ENCODE data around the gene FHOD3. TPM values are rescaled to one million over a fixed set of nuclear protein-coding genes. Genes with fewer than 3 reads are reported as not detected.

Gene FHOD3
- total and polyA plus RNA-seq, 10 donors = 1.2 to 2.7 (median 1.9) TPM

DNA sequence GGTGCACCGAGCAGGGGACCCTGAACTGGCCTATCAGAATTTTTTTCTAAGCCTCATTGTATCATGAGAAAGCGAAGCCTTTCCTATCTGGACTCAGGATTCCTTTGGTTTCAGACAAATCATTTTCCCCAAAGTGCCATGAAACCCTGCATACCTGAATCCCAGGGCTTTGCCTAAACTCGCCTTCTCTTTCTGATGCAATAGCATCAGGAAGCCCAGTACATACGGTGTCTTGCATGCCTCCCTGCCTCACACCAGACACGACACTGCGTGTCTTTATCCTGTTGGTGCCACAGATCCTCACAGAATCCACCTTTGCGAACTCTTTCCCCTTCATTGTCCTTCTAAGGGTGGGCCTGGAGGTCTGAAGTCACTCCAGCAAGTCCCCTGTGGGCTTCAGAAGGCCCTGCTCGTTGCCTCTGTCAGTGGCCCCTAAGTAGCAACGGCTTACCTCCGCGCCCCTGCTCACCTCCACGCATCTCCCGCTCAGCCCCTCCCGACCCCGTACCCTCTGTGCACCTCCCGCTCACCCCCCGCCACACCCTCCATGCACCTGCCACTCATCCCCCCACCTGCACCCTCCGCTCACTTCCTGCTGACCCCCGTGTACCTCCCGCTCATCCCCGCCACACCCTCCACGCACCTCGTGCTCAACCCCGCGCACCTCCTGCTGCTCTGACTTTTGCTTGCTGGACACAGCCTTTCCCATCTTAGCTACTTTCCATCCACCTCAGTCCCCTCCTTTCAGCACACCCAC, 447.9 kb downstream of the FHOD3 start:
- H3K4me3 ChIP-seq = no peak overlapping the region
- no peak overlapping the region for H3K27ac ChIP-seq
- H3K27me3 ChIP-seq (replicated peaks in 1 of 7) = no peaks in the 10 kb centered on the region
- H3K36me3 ChIP-seq = no peaks in the 10 kb centered on the region
- TF ChIP-seq POLR2AphosphoS5 (IDR thresholded peaks at IDR 0.05) (no peak), POLR2A (IDR thresholded peaks at IDR 0.05) (no peak)
- TF ChIP-seq, protein P1, sequence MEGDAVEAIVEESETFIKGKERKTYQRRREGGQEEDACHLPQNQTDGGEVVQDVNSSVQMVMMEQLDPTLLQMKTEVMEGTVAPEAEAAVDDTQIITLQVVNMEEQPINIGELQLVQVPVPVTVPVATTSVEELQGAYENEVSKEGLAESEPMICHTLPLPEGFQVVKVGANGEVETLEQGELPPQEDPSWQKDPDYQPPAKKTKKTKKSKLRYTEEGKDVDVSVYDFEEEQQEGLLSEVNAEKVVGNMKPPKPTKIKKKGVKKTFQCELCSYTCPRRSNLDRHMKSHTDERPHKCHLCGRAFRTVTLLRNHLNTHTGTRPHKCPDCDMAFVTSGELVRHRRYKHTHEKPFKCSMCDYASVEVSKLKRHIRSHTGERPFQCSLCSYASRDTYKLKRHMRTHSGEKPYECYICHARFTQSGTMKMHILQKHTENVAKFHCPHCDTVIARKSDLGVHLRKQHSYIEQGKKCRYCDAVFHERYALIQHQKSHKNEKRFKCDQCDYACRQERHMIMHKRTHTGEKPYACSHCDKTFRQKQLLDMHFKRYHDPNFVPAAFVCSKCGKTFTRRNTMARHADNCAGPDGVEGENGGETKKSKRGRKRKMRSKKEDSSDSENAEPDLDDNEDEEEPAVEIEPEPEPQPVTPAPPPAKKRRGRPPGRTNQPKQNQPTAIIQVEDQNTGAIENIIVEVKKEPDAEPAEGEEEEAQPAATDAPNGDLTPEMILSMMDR (IDR thresholded peaks at IDR 0.05 in 8 of 11, conservative IDR thresholded peaks at IDR 0.05 in 3 of 11) = no peak
- 85 to 92% (median 89%) methylated on average over 24 to 25 of the region's 25 CpGs for WGBS, 5 donors
- intact Hi-C loops (cut with DNase I; ENCODE audit: low total_unique reads) = no loop called here
- peaks cover 0 to 5% (median 0%) of the 10 kb centered on the region in 8 donors for H3K9me3 ChIP-seq
- no peak for DNase-seq
- no peaks in the 10 kb centered on the region for H3K4me1 ChIP-seq

DNA sequence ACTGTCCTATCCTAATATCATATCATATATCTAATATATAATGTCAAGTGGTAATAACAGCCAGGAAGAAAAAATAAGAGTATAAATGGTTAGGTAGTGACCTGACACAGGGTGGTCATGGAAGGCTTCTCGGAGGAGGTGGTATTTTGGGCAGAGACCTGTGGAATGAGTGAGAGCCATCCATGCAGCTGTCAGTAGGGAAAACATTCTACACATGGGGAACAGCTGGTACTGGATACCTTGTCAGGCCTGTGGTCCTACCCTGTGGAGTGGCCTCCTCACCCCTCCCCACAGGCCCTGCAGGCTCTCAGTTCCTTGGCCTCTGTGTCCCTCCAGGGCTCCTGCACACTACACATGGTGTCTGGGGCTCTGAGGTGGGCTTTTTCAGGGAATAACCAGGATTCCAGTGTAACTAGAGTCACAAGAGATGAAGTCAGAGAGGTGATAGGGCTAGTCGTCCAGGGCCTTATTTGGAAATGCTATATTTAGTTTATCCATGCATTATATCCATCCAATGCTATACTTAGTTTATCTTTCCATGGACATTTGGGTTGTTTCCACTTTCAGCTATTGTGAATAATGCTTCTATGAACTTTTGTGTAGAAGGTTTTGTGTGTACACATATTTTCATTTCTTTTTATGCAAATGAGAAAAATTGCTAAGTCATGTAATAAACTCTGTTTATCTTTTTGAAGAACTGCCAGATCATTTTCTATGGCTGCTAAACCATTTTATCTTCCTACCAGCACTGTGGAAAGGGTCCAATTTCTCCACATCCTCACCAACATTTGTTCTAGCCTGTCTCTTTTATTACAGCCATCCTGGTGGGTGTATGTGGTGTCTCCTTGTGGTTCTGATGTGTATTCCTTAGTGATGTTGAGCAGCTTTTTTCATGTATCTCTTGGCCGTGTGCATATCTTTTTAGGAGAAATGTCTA, 455.7 kb downstream of the FHOD3 start:
- Histone ChIP-seq H3K9me3 (peaks cover 0 to 5% (median 0%) of the 10 kb centered on the region in 8 donors), H3K27me3 (replicated peaks in 1 of 7) (no peaks in the 10 kb centered on the region), H3K4me1 (no peaks in the 10 kb centered on the region), H3K4me3 (no peak overlapping the region), H3K27ac (no peak overlapping the region), H3K36me3 (no peaks in the 10 kb centered on the region)
- TF ChIP-seq, protein P1 (IDR thresholded peaks at IDR 0.05 in 8 of 11, conservative IDR thresholded peaks at IDR 0.05 in 3 of 11) = no peak
- TF ChIP-seq POLR2A (IDR thresholded peaks at IDR 0.05) = no peak
- no peak for DNase-seq
- intact Hi-C loops (cut with DNase I; ENCODE audit: low total_unique reads) = no loop called here
- 61 to 78% (median 64%) methylated on average over 3 of the region's 3 CpGs for WGBS, 5 donors

DNA sequence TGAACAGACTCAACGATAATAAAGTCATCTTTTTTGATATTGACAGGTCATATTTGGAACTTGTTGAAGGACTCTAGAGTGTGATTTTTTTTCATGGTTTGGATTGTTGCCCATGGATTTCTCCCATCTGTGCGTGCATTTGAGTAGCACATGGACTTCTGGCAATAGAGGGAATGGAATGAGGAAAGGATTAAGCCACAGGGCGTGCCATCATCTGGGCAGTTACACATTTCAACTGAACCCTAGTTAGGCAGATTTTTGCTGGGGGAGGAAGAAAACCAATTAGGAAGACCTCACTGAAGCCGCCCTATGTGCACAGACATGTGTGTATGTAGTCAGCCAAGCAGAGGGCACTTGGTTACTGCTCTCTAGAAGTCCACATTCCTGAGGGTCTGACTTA, 458.7 kb downstream of the FHOD3 start:
- intact Hi-C loops (cut with DNase I; ENCODE audit: low total_unique reads) = no loop called here

More for the DNA sequence above, 458.7 kb downstream of the FHOD3 start:
- Histone ChIP-seq H3K27ac (no peak overlapping the region), H3K9me3 (no peaks in the 10 kb centered on the region), H3K36me3 (no peaks in the 10 kb centered on the region), H3K27me3 (replicated peaks in 1 of 7) (no peaks in the 10 kb centered on the region), H3K4me1 (no peaks in the 10 kb centered on the region), H3K4me3 (no peak overlapping the region)
- no peak for DNase-seq
- no peak for TF ChIP-seq POLR2A (IDR thresholded peaks at IDR 0.05)
- TF ChIP-seq, protein P1 (IDR thresholded peaks at IDR 0.05 in 8 of 11, conservative IDR thresholded peaks at IDR 0.05 in 3 of 11) = no peak
- no peak for TF ChIP-seq POLR2AphosphoS5 (IDR thresholded peaks at IDR 0.05)
- WGBS, 5 donors = 70 to 87% (median 78%) methylated on average over 4 of the region's 4 CpGs

All from spleen (tissue), 11 donors.